Embryonic facial prominence (tissue), 1 donor: ENCODE measurements around the gene USP24.
"Not testable (repeated sequence)": the region's sequence is repeated elsewhere in the genome, so short reads cannot be mapped to it uniquely, and the experiment has no call there.

Experiments
- DNase-seq: peaks from one replicate; pipeline ENCODE4 v3.0.0-alpha.2; 2016; ENCODE audit errors: extremely low spot score

USP24 gene

DNA sequence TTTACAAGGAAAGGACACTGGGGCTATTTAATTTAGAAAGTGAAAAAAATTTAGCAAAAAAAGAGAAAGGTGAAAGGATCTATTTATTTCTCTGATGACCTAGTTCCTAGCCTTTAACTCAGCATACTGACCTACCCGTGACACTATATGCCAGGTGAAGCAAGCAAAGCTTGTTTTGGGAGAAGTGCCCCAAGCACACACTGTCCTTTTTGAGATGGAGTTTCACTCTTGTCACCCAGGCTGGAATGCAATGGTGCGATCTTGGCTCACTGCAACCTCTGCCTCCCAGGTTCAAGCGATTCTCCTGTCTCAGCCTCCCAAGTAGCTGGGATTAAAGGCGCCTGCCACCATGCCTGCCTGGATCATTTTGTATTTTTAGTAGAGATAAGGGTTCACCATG, 14.6 kb upstream of the USP24 start:
- DNase-seq, result not testable (repeated sequence)

DNA sequence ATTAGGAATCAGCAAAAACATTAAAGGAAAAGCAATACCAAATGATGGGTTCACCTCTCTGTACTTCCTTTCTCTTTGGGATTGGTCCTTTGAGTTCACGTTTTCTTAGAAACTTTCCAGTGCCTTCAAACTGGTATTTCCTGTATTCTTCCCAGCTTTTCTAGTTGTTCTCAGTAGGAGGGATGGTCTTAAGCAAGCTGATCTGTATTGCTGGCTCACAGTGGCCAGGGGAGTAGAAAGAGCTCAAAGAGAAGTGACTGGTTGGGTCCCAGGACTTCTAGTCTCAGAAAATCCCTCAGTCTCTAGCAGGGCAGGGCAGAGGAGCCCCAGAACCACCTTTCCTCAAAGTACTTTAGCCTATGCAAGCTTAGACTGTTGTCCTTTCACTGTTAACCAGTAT, 10.1 kb upstream of the USP24 start:
- DNase-seq, result no peak

DNA sequence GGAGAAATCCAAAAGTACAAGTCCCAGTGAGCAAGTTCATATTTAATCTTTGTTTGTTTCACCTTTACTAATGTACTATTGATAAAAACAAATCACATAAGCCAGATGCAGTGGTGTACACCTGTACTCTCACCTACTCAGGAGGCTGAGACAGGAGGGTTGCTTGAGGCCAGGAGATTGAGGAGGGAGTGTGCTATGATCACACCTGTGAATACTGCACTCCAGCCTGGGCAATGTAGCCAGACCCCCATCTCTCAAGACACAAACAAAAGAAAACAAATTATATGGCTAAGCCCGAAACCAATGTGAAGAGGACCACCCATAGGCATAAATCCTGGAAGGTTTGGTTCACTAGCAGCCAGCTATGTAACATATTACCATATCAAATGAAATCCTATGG, 9.6 kb upstream of the USP24 start:
- DNase-seq, result no peak

DNA sequence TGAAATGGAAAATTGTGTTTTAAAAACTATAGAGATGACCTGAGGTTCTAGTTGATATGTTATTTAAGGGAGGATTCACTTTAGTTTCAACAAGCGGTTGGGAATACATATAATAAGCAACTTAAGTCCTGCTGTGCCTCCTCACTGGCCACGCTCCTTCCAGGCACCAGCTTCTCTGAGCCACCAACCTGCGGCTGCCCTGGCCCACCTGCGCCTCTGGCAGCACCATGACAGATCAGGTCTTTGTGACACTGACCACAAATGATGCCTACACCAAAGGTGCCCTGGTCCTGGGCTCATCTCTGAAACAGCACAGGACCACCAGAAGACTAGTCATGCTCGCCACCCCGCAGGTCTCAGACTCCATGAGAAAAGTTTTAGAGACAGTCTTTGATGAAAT, 7.0 kb upstream of the USP24 start:
- no peak for DNase-seq

DNA sequence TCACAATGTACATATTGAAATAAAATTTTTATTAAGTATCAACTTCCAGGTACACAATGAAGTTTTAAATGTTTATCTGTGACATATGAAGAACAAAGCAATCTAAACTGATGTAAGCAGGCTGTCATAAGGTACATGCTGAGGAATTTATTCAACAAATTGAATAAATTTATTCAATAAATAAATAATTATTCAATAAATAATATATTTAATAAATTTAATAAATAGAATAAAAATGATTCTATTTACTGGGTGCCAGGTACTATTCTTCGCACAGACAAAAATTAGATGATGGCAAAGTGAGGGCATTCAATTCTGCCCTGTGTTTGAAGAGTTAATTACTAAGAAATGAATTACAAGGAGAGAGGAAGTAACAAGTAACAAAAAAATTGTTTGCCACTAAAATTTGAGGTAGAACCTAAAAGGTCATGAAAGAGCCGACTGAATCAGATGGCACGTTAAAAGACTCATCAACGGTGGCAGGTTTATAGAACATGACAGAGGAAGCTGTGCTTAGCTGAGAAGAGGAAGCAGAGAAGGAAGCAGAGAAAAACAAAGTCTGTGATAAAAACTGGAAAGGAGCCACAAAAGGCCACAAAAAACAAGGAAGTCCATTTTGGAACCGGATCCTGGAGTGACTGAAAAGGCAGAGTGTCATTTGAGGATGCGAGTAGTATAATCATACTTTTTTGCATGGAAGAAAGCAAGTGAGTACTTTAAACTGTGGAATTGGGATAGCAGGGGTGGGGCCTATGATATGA, 2.2 kb upstream of the USP24 start:
- DNase-seq, result no peak

DNA sequence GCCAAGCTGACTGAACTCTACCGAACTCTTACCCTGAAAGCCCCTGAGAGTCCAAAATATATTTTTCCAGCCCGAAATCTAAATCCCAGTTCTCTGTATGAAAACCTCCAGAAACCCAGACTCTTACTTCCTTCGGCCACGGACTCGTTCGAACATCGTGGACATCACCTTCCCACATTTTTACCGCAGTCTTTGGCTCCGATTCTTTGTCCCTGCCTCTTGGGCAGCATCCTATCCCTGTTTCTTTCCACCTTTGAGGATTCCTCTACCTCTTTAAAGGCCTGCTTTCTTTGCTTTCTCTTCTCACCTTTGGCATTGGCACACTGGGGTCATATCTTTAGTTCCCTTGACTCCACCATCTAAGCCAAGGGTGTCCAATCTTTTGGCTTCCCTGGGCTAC, 932 bp upstream of the USP24 start:
- DNase-seq, result no peak

DNA sequence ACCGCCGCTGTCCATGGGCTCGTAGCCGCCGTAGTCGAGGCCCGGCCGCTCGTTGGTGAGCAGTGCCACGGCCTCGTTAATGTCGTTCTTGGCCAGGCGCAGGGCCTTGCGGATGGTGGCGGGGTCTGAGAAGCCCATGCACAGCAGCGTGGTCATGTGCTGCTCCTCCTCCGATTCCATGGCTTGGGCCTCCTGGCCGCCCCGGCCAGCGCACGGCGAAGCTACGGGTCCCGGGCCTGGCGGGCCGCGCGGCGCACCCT, 300 bp downstream of the USP24 start:
- no peak for DNase-seq

DNA sequence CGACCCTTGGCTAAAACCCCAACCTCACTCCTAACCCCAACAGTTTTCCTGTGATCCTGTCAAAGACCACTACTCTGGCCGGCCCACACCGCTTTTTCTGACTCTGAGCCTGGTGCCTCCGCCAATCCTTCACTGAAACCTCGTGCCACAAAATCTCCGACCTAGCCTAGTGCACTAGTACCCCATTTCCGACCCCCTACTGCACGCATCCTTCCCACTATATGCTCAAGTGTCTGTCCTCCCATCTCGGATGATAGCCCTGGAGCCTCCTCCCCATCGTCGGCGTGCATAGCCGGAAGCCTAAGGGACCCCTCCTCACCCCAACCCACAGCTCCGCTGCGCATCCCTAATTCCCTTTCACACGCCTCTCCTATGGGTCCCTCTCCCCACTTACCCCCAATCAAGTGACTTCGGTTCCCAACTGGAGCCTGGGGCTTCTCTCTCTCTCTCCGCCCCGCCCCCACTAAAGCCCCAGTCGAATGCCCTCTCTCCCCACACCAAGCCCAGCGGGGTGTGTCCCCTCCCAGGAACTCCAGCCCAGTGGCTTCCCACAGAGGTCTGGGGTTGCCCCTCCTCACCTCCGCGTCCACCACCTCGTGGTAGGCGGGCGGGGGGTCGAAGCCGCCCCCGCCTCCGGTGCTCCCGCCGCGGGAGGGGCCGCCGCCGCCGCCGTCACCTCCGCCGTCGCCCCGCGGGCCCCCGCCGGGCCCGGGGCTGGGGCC, 791 bp downstream of the USP24 start:
- no peak for DNase-seq

DNA sequence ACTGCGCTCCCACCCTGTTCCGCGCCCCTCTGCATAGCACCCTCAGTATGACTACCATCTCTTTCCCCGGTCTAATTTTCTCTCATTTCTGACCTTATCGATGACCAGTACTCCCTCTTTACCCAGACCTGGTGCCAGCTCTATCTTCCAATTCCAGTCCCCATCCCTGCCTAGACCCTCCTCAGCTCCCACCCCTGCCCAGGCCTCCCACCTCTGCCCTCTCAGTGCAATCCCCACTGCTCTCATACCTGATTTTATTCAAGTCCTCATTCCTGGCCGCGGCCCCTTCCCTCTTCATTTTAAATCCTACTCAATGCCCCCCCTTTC, 1.3 kb downstream of the USP24 start:
- DNase-seq, result no peak

DNA sequence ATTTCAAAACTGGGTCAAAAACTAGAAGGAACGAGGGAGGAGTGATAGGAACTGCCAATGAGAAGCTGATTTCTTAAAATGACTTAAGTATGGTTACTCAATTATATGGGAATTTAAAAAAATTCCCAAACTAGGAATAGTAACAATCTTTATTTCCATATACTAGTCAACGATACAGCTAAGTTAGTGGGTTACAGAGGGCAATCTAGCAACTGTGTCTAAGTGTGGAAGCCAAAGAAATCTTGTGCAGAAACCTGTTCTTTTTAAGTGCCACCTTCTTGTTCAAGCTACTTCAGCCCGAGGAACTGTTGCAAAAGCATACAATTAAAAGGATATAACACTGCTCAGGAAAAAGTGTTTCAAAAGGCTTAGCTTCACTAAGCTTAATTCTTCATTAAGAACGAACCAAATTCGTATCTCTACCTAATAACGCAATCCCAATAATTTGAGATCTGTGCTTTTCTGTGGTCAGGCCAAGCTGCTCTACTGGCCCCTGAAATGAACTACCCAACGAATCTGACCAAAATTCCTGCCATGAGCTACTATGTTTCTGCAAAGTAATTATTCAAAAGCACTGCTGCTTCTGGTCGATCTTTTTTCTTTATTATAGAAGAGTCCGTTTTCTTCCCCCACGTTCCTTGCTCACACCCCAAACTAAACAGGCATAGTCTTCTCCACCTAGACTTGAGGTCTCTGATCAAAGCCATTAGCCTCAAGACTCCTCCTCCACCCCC, 1.8 kb downstream of the USP24 start:
- no peak for DNase-seq

DNA sequence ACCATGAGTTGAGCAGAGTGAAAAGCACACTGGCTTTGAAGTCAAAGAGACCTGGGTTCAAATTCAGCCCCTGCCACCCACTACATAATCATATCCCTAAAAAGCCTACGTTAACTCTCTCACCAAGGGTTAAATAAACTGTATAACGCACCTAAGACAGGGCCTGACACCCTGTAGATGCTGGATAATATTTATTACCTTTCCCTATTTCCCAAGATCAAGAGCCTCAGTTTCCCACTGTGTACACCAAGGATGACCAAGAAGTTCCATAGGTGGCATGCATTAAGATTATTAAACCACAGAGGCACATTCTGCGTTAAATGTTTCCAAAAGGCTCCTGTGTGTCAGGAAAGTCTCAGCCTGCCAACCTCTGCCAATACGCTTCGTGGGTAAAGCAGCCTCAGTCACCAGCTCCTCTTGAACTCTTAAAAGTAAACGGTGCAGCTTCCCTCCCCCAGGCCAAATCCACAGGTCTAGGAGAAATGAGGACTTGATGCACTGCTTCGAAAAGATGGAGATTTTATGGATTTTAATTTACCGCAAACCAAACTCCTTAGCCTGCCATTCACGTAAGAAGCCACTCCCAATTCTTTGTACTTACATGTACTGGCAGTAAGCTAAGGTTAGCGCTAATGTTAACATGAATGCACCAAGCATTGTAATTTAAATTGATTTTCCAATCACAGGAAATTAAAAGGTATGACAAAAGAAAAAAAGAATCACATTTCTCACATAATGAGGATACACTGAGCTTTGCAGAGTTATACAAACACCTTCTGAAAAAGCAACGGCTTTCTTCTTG, 2.6 kb downstream of the USP24 start:
- DNase-seq, result no peak

DNA sequence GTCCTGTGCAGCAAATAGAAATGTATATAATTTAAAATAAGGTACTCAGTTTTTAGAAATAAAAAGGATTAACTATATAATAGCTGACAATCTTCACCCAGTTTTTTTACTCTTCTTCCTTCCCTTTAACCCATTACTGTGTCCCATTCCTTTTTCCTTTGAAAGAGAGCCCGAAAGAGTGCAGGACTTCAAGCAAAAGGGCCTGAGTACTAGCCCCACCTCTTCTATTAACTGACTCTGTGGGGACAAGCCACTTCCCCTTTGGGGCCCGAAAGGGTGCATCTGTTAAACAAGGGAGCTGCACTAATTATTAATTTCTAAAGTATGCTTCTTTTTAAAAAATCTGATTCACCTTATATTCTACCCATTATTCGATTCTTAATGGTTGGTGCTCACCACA, 3.3 kb downstream of the USP24 start:
- DNase-seq, result no peak

DNA sequence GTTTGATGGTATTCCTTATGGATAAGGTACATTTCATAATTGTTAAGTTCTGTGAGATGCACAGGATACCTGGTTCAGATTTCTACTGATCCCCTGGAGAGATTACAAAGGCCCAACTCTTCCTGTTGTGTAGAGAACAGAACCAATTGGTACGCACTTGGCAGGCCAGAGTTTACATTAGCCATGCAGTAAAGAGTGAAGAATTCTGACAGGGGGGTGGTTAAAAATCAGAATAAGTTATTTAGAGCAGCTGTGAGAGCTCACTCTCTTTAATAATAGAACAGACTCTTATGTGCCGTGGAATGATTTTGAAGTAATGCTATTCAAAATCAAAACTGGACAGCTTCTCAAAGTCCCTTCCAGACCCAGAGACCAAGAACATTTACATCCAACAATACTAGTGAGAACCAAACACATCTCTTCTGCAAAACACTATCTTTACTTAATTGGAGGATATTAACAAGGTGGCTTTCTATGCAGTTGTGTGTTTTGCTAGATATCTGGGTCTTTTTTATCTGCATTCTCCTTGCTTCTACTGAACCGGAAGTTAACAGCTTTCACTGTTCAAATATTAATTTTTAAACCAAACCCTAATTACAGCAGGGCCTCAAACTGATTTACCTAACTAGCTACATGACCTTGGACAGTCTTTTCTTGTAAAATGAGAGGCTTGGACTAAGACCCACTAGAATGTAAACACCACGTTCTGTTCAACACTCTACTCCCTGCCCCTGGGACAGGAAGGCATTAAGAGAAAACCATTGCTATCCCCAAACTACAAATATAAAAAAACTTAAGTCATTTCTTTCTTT, 4.0 kb downstream of the USP24 start:
- DNase-seq, result no peak

DNA sequence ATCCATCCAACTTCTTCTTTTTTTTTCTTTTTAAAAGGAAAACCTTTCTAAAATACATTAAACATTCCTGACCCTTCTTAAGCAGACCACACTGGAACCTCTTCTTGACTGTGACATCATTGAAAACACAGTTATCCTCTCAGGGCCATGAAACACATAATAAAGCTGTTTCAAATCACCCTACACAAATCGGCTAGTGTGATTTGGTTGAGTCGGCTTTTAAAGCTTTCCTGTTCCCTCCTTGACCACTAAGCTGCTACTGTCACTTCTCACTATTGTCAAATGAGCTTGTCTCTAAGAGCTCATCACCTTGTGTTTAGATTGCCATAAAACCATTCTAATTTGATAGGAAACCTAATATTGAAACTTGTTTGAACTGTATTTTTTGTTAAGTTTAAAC, 5.9 kb downstream of the USP24 start:
- no peak for DNase-seq

DNA sequence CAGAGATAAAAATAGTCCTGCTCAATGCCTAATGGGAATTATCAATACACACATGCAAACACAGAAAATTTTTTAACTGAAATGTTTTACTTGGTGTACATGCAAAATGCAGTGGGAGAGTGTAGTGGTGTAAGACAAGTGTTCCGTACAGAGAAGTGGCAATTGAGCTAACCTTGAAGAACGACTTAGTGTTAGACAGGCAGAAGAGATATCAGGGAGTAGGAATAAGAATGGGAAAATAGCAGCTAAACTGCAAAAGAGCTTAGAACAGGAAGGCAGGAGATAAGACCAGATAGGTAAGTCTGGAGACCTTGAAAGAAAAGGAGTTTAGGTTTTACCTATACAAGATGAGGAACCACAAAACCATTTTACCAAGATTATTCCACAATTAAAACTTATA, 9.0 kb downstream of the USP24 start:
- DNase-seq, result no peak

DNA sequence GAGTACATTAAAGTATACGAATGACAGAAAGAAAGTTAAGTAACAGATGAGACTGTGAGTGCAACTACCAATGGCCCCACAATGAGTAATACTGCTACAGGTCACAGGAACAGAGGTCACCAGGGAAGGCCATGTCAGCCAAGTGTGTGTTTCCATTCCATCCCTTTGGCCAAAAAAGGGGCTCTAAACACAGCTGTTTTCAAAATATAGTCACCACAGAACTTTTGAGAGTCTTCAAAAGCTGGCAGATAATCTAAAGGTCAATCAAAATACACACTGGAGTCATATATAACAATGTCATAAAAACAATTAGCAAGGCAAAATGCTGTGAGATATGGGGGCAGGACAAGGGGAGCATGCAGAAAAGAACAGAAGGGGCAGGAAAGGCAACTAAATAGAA, 10.2 kb downstream of the USP24 start:
- DNase-seq, result no peak

DNA sequence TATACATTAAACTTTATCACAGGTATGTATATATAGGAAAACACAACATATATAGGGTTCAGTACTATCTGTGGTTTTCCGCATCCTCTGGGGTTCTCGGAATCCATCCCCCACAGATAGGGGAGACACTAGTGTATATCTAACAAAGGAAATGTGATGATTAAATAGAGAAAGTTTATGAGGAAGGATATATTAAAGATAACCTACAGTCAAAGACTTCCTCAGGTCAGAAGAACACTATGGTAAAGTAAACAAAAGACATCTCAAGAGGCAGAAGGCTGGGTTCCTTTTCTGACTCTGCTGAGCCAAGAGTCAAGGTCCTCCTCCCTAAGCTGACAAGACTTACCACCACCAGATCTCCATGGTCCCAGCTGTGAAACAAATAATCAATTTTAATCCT, 12.1 kb downstream of the USP24 start:
- DNase-seq, result no peak

DNA sequence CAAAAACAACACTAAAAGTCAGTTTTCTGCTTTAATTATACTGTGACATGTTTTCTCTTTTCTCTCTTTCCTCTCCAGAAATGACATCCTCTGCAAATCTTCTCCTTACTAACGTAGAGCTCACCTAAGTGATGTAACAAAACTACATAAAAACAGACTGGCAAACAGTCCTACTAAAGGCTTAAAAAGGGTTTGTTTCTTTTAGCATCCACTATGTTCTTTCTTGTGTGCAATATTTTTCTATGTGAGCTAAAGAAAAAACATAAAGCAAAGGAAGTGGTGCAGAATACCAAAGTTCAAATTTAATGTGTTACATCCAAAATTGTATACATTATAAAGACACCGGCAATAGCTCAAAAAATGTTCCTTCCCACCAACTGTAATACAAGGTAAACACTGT, 14.5 kb downstream of the USP24 start:
- no peak for DNase-seq

DNA sequence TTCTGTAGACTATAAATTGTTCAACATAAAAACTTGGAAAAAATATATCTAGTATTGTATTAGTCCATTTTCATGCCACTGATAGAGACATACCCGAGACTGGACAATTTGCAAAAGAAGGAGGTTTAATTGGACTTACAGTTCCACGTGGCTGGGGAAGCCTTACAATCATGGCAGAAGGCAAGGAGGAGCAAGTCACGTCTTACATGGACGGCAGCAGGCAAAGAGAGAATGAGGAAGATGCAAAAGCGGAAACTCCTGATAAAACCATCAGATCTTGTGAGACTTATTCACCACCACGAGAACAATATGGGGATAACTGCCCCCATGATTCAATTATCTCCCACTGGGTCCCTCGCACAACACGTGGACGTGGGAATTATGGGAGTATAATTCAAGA, 15.4 kb downstream of the USP24 start:
- DNase-seq, result not testable (repeated sequence)

DNA sequence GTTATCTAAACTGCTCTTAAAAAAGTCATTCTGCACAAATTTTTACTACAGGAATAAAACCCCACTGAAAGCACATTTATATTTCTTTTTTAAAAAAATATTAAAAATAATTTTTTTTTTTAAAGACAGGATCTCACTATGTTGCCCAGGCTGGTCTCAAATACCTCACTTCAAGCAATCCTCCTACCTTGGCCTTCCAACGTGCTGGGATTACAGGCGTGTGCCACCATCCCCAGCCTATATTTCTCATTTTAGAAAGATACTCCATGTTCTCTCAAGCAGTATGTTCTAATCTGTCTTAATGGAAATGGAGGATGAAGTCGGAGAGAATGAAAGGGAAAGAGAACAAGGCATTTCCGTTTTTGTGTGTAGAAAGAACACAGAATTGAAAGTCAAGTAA, 17.1 kb downstream of the USP24 start:
- DNase-seq, result no peak

DNA sequence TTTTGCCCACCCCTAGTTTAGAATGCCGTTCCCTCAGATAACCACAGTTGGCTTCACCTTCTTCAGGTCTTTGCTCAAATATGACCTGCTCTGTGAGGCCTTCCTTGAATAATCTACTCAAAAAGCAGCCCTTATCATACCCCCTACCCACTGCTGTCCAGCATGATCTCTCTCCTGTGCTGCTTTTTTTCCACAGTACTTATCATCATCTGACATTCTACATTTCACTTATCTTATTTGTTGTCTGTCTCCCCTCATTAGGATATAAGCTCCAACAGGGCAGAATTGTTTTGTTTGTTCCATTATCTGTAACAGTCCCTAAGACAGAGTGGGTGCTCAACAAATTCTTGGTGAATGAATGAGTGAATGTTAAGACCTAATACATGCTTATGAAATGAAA, 18.1 kb downstream of the USP24 start:
- DNase-seq, result no peak
